HCT116 (cell line): ENCODE data around the gene KIAA1549. TPM values are rescaled to one million over a fixed set of nuclear protein-coding genes. Genes with fewer than 3 reads are reported as not detected.

Experiments used
- ATAC-seq: fragments of 200-7000 bp; cut with Tn5 transposase; 2 replicates; pipeline ENCODE4 v1.9.1; 2020; ENCODE audit warnings: mild to moderate bottlenecking, moderate library complexity
- BruUV-seq: library from RNA; stranded (reverse); fragments of 400-500 nt; replicated peaks from 2 replicates; lab custom pipeline; 2021; lab: Mats Ljungman, UMichigan
- CTCF ChIA-PET: fragments of 300-600 bp; sonication (Branson Sonifier 250); formaldehyde crosslinking; loops from one replicate; lab custom pipeline; 2021; ENCODE audit warnings: antibody characterized with exemption; lab: Charles Lee
- POLR2A ChIA-PET: fragments of 300-600, 350-600 bp; sonication (Branson Sonifier 250); formaldehyde crosslinking; loops from one replicate; lab custom pipeline; 2021; ENCODE audit warnings: antibody characterized with exemption; lab: Charles Lee
- RAD21 ChIA-PET, 2 experiments: fragments of 300-600 bp; sonication (Branson Sonifier 250); formaldehyde crosslinking; loops; one replicate each; lab custom pipeline; 2023; ENCODE audit warnings: low total read pairs in 2 of 2; ENCODE audit not compliant: uncharacterized antibody in 2 of 2, unreplicated experiment in 2 of 2, low non-redundant PET in 1 of 2; lab: Charles Lee
- DNase-seq: peaks from one replicate; pipeline ENCODE4 v3.0.0-alpha.2; 2010; ENCODE audit warnings: low read depth, low spot score
- H2AFZ ChIP-seq: fragments of 200-600 bp; shearing (Covaris generic), sonication (generic); 2 replicates; pipeline ENCODE4 v1.6.1; 2017; ENCODE audit warnings: low read depth, mixed run types, mixed read lengths, antibody characterized with exemption, low read length; ENCODE audit not compliant: poor library complexity, severe bottlenecking
- H3K27ac ChIP-seq: 2 replicates; pipeline ENCODE4 v1.5.1; 2012; ENCODE audit warnings: low read depth, low read length
- H3K27me3 ChIP-seq: fragments of 200-600 bp; sonication (generic); 2 replicates; pipeline ENCODE4 v1.6.1; 2016; ENCODE audit warnings: mixed run types, low read length, mixed read lengths; ENCODE audit not compliant: insufficient read depth
- H3K36me3 ChIP-seq, 2 experiments: fragments of 200-500 bp in 1 of 2; fragments of 200-600 bp in 1 of 2; sonication (Bioruptor generic) in 1 of 2; sonication (generic) in 1 of 2; 2 replicates each; pipeline versions ENCODE4 v1.5.1 to v1.6.1; 2014 to 2016; ENCODE audit warnings: low read length in 2 of 2, inconsistent platforms in 1 of 2, mixed read lengths in 1 of 2, mixed run types in 1 of 2; ENCODE audit not compliant: insufficient read depth in 2 of 2, control insufficient read depth in 1 of 2
- H3K4me1 ChIP-seq, 2 experiments: fragments of 200-600 bp in 1 of 2; sonication (generic) in 1 of 2; 2 replicates each; pipeline versions ENCODE4 v1.5.1 to v1.6.1; 2012 to 2017; ENCODE audit warnings: low read length in 2 of 2, inconsistent platforms in 1 of 2, mild to moderate bottlenecking in 1 of 2, mixed read lengths in 1 of 2, mixed run types in 1 of 2, moderate library complexity in 1 of 2; ENCODE audit not compliant: insufficient read depth in 2 of 2, control insufficient read depth in 1 of 2
- H3K4me2 ChIP-seq: fragments of 200-600 bp; sonication (generic); 2 replicates; pipeline ENCODE4 v1.6.1; 2017; ENCODE audit warnings: mixed run types, low read length, mixed read lengths
- H3K4me3 ChIP-seq, 2 experiments: fragments of 200-600 bp in 1 of 2; sonication (generic) in 1 of 2; replicated peaks in 1 of 2; 2 replicates each; pipeline ENCODE4 v1.5.1; 2011 to 2016; ENCODE audit warnings: low read length in 2 of 2, control low read depth in 1 of 2, low read depth in 1 of 2, mild to moderate bottlenecking in 1 of 2, mixed read lengths in 1 of 2, mixed run types in 1 of 2
- H3K79me2 ChIP-seq: fragments of 200-600 bp; sonication (generic); 2 replicates; pipeline ENCODE4 v1.6.1; 2017; ENCODE audit warnings: mild to moderate bottlenecking, mixed run types, low read length, moderate library complexity, mixed read lengths; ENCODE audit not compliant: insufficient read depth
- H3K9ac ChIP-seq: fragments of 200-600 bp; sonication (generic); 2 replicates; pipeline ENCODE4 v1.6.1; 2016; ENCODE audit warnings: low read length, mixed read lengths
- H3K9me2 ChIP-seq: fragments of 200-600 bp; sonication (generic), shearing (Covaris generic); 2 replicates; pipeline ENCODE4 v1.6.1; 2017; ENCODE audit warnings: mixed run types, mild to moderate bottlenecking, moderate library complexity; ENCODE audit not compliant: insufficient read depth
- H3K9me3 ChIP-seq, 2 experiments: fragments of 200-500 bp in 1 of 2; fragments of 200-600 bp in 1 of 2; sonication (Bioruptor generic) in 1 of 2; sonication (generic) in 1 of 2; 2 replicates each; pipeline ENCODE4 v1.6.1; 2014 to 2017; ENCODE audit warnings: low read length in 2 of 2, mixed read lengths in 2 of 2, inconsistent platforms in 1 of 2, low read depth in 1 of 2, mild to moderate bottlenecking in 1 of 2, mixed run types in 1 of 2, moderate library complexity in 1 of 2; ENCODE audit not compliant: control insufficient read depth in 1 of 2, insufficient read depth in 1 of 2
- H4K20me1 ChIP-seq: fragments of 200-600 bp; sonication (generic), shearing (Covaris generic); 2 replicates; pipeline ENCODE4 v1.6.1; 2017; ENCODE audit warnings: mixed run types, mild to moderate bottlenecking, moderate library complexity; ENCODE audit not compliant: insufficient read depth
- CEBPB ChIP-seq: IDR thresholded peaks from 2 replicates; pipeline ENCODE4 v1.6.1; 2012; ENCODE audit warnings: low read depth
- CTCF ChIP-seq, 3 experiments: fragments of 200-600 bp in 1 of 3; sonication (generic) in 1 of 3; IDR thresholded peaks in 2 of 3; conservative IDR thresholded peaks in 1 of 3; 2 replicates each; pipeline ENCODE4 v1.5.1; 2012 to 2017; ENCODE audit warnings: low read depth in 2 of 3, low read length in 2 of 3, antibody characterized with exemption in 1 of 3, borderline replicate concordance in 1 of 3, control low read depth in 1 of 3, mild to moderate bottlenecking in 1 of 3, mixed read lengths in 1 of 3, mixed run types in 1 of 3, moderate library complexity in 1 of 3; ENCODE audit not compliant: insufficient read depth in 1 of 3
- EGR1 ChIP-seq: IDR thresholded peaks from 2 replicates; pipeline ENCODE4 v1.6.1; 2012; ENCODE audit warnings: low read depth
- ELF1 ChIP-seq: IDR thresholded peaks from 2 replicates; pipeline ENCODE4 v1.6.1; 2012; ENCODE audit warnings: low read depth, borderline replicate concordance
- EZH2 ChIP-seq: fragments of 200-600 bp; sonication (generic); IDR thresholded peaks from 2 replicates; pipeline ENCODE4 v1.6.1; 2017; ENCODE audit warnings: antibody characterized with exemption, mixed run types
- EZH2phosphoT487 ChIP-seq: fragments of 200-600 bp; IDR thresholded peaks from 2 replicates; pipeline ENCODE4 v1.6.1; 2018; ENCODE audit warnings: antibody characterized with exemption, borderline replicate concordance
- FOSL1 ChIP-seq: IDR thresholded peaks from 2 replicates; pipeline ENCODE4 v1.6.1; 2012; ENCODE audit warnings: low read depth
- JUND ChIP-seq: IDR thresholded peaks from 2 replicates; pipeline ENCODE4 v1.6.1; 2012
- RAD21 ChIP-seq: IDR thresholded peaks from 2 replicates; pipeline ENCODE4 v1.6.1; 2012; ENCODE audit warnings: low read depth, mild to moderate bottlenecking
- SIN3A ChIP-seq: IDR thresholded peaks from 2 replicates; pipeline ENCODE4 v1.6.1; 2012; ENCODE audit warnings: low read depth
- SRF ChIP-seq: IDR thresholded peaks from 2 replicates; pipeline ENCODE4 v1.6.1; 2012; ENCODE audit warnings: low read depth
- ZBTB33 ChIP-seq: IDR thresholded peaks from 2 replicates; pipeline ENCODE4 v1.6.1; 2011; ENCODE audit warnings: mild to moderate bottlenecking, low read length, moderate library complexity; ENCODE audit not compliant: insufficient replicate concordance; ENCODE audit errors: extremely low read depth
- ZFX ChIP-seq: fragments of 450-650 bp; IDR thresholded peaks from 2 replicates; pipeline ENCODE4 v1.6.1; 2017
- ZNF274 ChIP-seq: fragments of 200-500 bp; sonication (Bioruptor generic); IDR thresholded peaks from 2 replicates; pipeline ENCODE4 v1.6.1; 2014; ENCODE audit warnings: mild to moderate bottlenecking, low read depth, low read length, inconsistent platforms
- intact Hi-C: fragments of 100-400 bp; cut with micrococcal nuclease; formaldehyde crosslinking; loops from 2 replicates; pipeline ENCODE4 v1.10.0; 2022
- total RNA-seq: library from RNA; stranded (reverse); gene quantifications from one replicate; pipeline ENCODE4 v1.2.1, GENCODE V29; 2021; ENCODE audit not compliant: unreplicated experiment
- TF ChIP-seq, protein P1 (sequence below): IDR thresholded peaks from 2 replicates; pipeline ENCODE4 v1.6.1; 2012

The KIAA1549 gene
- total RNA-seq, 1 experiment from 2014 or later = 3.9 TPM

- no peak for TF ChIP-seq EGR1
- no peak for TF ChIP-seq ZNF274
- no peak for TF ChIP-seq JUND
- no peak for TF ChIP-seq RAD21
- TF ChIP-seq SRF = no peak
- TF ChIP-seq EZH2phosphoT487 = no peak
- no peak for TF ChIP-seq EZH2
- TF ChIP-seq ELF1 = no peak
- TF ChIP-seq FOSL1 = no peak
- TF ChIP-seq, all 23 proteins: peak for 0
- BruUV-seq = no TSS peak
- H3K4me2 ChIP-seq = no peak overlapping the region
- H3K9me3 ChIP-seq = no peaks in the 10 kb centered on the region
- CTCF ChIA-PET = no interaction called here
- no peak overlapping the region for H3K27ac ChIP-seq
- no peaks in the 10 kb centered on the region for H3K27me3 ChIP-seq
- H3K4me3 ChIP-seq = no peak overlapping the region
- no peaks in the 10 kb centered on the region for H3K36me3 ChIP-seq
- POLR2A ChIA-PET = no interaction called here
- no peak for DNase-seq
- no peaks in the 10 kb centered on the region for H3K9me2 ChIP-seq
- ATAC-seq = no peak
- H2AFZ ChIP-seq = no peak overlapping the region
- H3K4me1 ChIP-seq = no peaks in the 10 kb centered on the region
- RAD21 ChIA-PET = no interaction called here
- no peak overlapping the region for H3K9ac ChIP-seq
- intact Hi-C loops = no loop called here
- H4K20me1 ChIP-seq = no peaks in the 10 kb centered on the region
- no peaks in the 10 kb centered on the region for H3K79me2 ChIP-seq
Observed at GRCh38 chr7:138821912-138822311, 159.3 kb downstream of the KIAA1549 start.

DNA sequence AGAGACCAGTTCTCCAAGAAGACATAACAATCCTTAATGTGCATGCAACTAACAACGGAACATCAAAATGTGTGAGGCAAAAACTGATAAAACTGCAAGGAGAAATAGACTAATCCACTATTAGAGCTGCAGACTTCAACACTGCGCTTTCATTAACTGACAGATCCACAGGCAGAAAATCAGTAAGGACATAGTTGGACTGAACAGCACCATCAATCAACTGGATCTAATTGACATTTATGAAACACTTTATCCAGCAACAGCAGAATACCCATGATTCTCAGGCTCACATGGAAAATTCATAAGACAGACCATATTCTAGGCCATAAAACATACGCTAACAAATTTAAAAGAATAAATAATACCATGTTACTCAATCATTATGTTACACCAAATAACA is 161.6 kb downstream of the KIAA1549 start:
- intact Hi-C loops = no loop called here
- DNase-seq (no peak), ATAC-seq (no peak)
- ChIA-PET CTCF (no interaction called here), RAD21 (no interaction called here), POLR2A (no interaction called here)
- Histone ChIP-seq H3K27ac (no peak overlapping the region), H4K20me1 (no peaks in the 10 kb centered on the region), H3K9me3 (no peaks in the 10 kb centered on the region), H3K79me2 (no peaks in the 10 kb centered on the region), H3K36me3 (no peaks in the 10 kb centered on the region), H3K27me3 (no peaks in the 10 kb centered on the region), H3K9ac (no peak overlapping the region), H2AFZ (no peak overlapping the region), H3K4me3 (no peak overlapping the region), H3K9me2 (no peaks in the 10 kb centered on the region), H3K4me1 (no peaks in the 10 kb centered on the region), H3K4me2 (no peak overlapping the region)
- BruUV-seq = no TSS peak
- TF ChIP-seq ZFX = no peak
- no peak for TF ChIP-seq FOSL1
- no peak for TF ChIP-seq RAD21
- TF ChIP-seq SIN3A = no peak
- no peak for TF ChIP-seq CTCF (IDR thresholded peaks at IDR 0.05 in 2 of 3, conservative IDR thresholded peaks at IDR 0.05 in 1 of 3; ENCODE audit: borderline replicate concordance in 1 of 3, insufficient read depth in 1 of 3, low read depth in 2 of 3, low read length in 2 of 3)
- no peak for TF ChIP-seq ZBTB33
- TF ChIP-seq EZH2 = no peak
- no peak for TF ChIP-seq CEBPB
- TF ChIP-seq ELF1 = no peak
- no peak for TF ChIP-seq SRF
- no peak for TF ChIP-seq EZH2phosphoT487
- TF ChIP-seq, protein P1, sequence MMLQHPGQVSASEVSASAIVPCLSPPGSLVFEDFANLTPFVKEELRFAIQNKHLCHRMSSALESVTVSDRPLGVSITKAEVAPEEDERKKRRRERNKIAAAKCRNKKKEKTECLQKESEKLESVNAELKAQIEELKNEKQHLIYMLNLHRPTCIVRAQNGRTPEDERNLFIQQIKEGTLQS = no peak
- TF ChIP-seq EGR1 = no peak
